Heart left ventricle (tissue), 13 donors: Measurements from ENCODE around the gene SUGP1.

Experiments used
- POLR2A ChIP-seq, 2 donors: fragments of 450-650 bp; IDR thresholded peaks; one replicate each; pipeline ENCODE4 v1.6.1; 2017; ENCODE audit warnings: antibody characterized with exemption in 2 of 2, mild to moderate bottlenecking in 2 of 2, moderate library complexity in 2 of 2
- TF ChIP-seq, protein P1 (sequence below), 12 donors: fragments of 200-600 bp; sonication (generic) in 4 of 12; IDR thresholded peaks; one replicate each; pipeline versions ENCODE4 v1.5.0 to v1.8.0; 2018 to 2022; ENCODE audit warnings: antibody characterized with exemption in 12 of 12, mild to moderate bottlenecking in 5 of 12
- donor health status: ischemic (EF 13 %, LVEDD 7.1; RV severe dilation, severe dysfunction).
- donor health status: DM: no; HTN: yes; CAD: no.
- donor health status: DM: no; HTN: no; CAD: no.
- donor health status: ischemic (EF 25% LVEDD 6.9; RV normal size, moderate dysfunction).
- donor health status: ischemic (EF 25% LVEDD 5.7; RV mildly dilated, moderate dysfunction).
- donor health status: ischemic (EF 35%, LVEDD 5.7; RV mildly dilated, moderate dysfunction).
- donor health status: nonischemic (EF 11% LVEDD 7.7; RV severe dilation, severe dysfunction).
- donor health status: DM: yes; HTN: yes; CAD: no.
- donor health status: PGD.
- donor health status: ischemic (EF 29% LVEDD 5.4; RV normal size, mild dysfunction).
- donor health status: nonischemic (EF 23%, LVEDD 6.1; RV moderate dilation, normal function).

DNA sequence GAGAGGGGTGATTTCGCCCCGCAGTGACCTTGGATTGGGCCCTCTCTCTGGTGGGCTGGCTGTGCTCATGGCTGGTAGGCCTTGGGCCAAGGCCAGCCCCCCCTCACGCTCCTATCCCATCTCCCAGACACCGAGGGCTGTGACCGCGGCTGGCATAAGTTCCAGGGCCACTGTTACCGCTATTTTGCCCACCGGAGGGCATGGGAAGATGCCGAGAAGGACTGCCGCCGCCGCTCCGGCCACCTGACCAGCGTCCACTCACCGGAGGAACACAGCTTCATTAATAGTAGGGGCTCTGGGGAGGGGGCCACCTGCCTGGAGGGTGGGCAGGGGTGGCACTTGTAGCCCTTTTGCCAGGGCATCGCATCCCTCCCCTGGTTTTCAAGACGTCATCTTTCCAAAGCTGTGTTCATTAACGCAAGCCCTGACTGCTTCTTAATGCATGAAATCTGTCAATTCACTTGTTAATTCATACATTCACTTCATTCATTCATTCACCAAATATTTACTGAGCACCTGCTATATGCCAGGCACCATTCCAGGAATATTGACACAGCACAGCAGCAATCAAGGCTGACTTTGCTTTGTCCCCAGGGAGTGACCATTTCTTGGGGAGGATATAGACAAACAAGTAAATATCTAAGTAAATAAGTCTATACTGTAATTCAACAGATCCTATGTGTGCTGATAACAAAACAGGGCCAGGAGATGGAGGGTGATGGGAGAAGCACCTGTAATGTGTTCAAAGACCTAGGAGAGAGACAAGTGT lies 82.0 kb downstream of the SUGP1 start:
- TF ChIP-seq, protein P1, sequence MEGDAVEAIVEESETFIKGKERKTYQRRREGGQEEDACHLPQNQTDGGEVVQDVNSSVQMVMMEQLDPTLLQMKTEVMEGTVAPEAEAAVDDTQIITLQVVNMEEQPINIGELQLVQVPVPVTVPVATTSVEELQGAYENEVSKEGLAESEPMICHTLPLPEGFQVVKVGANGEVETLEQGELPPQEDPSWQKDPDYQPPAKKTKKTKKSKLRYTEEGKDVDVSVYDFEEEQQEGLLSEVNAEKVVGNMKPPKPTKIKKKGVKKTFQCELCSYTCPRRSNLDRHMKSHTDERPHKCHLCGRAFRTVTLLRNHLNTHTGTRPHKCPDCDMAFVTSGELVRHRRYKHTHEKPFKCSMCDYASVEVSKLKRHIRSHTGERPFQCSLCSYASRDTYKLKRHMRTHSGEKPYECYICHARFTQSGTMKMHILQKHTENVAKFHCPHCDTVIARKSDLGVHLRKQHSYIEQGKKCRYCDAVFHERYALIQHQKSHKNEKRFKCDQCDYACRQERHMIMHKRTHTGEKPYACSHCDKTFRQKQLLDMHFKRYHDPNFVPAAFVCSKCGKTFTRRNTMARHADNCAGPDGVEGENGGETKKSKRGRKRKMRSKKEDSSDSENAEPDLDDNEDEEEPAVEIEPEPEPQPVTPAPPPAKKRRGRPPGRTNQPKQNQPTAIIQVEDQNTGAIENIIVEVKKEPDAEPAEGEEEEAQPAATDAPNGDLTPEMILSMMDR (IDR thresholded peaks at IDR 0.05) = no peak
- no peak for TF ChIP-seq POLR2A (IDR thresholded peaks at IDR 0.05)
